ENCODE measurements around the gene GEMIN4.

DNA sequence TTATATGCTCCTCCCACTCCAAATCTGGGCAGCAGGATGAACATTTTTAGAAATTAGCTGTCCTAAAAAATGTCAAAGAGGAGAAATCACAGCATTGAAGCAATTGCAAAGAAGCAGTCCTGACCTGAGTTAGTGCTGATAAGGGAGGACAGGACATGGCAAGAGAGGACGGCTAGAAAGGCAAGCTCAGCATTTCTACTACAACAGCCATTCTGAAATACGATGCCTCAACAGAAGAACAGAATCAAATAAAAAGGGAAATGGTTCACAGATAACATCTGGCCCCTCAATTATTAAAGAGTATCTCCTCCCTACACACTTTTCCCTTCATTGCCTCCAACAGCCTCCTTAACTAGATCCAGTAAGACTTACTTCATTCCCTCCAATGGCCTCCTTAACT lies 55.7 kb downstream of the GEMIN4 start:
- TF ChIP-seq EZH2 (IDR thresholded peaks at IDR 0.05; ENCODE audit: low read depth) = no peak
- TF ChIP-seq CTCF (conservative IDR thresholded peaks at IDR 0.05) = no peak
